HL-60 (cell line): Measurements from ENCODE around the gene NKAIN2.

Experiments used
- DNase-seq, 2 experiments: peaks; one replicate each; pipeline ENCODE4 v3.0.0-alpha.2; 2010 to 2020; ENCODE audit warnings: low read depth in 1 of 2, low spot score in 1 of 2
- H3K27ac ChIP-seq: fragments of 250-450 bp; sonication (Bioruptor Pico); replicated peaks from 2 replicates; pipeline ENCODE4 v1.5.1; 2020; ENCODE audit warnings: mild to moderate bottlenecking, moderate library complexity
- H3K27me3 ChIP-seq: fragments of 250-450 bp; sonication (Bioruptor Pico); 2 replicates; pipeline ENCODE4 v1.5.1; 2021; ENCODE audit warnings: mild to moderate bottlenecking, moderate library complexity; ENCODE audit not compliant: insufficient read depth, poor library complexity, severe bottlenecking
- H3K4me3 ChIP-seq: replicated peaks from 2 replicates; pipeline ENCODE4 v1.5.1; 2011; ENCODE audit warnings: mild to moderate bottlenecking, control low read depth, low read length; ENCODE audit not compliant: insufficient read depth
- CTCF ChIP-seq: IDR thresholded peaks from one replicate; pipeline ENCODE4 v1.5.1; 2011; ENCODE audit warnings: low read length, control low read depth, inconsistent platforms; ENCODE audit not compliant: insufficient read depth
- GABPA ChIP-seq: IDR thresholded peaks from 2 replicates; pipeline ENCODE4 v1.6.1; 2012; ENCODE audit warnings: low read depth
- POLR2AphosphoS5 ChIP-seq: IDR thresholded peaks from 2 replicates; pipeline ENCODE4 v1.6.1; 2012; ENCODE audit warnings: low read depth
- REST ChIP-seq: IDR thresholded peaks from 2 replicates; pipeline ENCODE4 v1.6.1; 2012; ENCODE audit warnings: low read depth; ENCODE audit not compliant: insufficient replicate concordance
- SPI1 ChIP-seq: IDR thresholded peaks from 2 replicates; pipeline ENCODE4 v1.6.1; 2012; ENCODE audit warnings: low read depth, mild to moderate bottlenecking, borderline replicate concordance

The NKAIN2 gene

GRCh38 chr6:124119596-124119995 lies 315.9 kb downstream of the NKAIN2 start:
- Histone ChIP-seq H3K27ac (no peak overlapping the region), H3K27me3 (no peaks in the 10 kb centered on the region), H3K4me3 (no peak overlapping the region)
- no peak for DNase-seq
- no peak for TF ChIP-seq SPI1
- TF ChIP-seq CTCF: no peak
- TF ChIP-seq REST: no peak
- TF ChIP-seq POLR2AphosphoS5: no peak
- no peak for TF ChIP-seq GABPA

- no peak overlapping the region for H3K27ac ChIP-seq
- no peak for DNase-seq
- H3K27me3 ChIP-seq: no peaks in the 10 kb centered on the region
- TF ChIP-seq CTCF (no peak), REST (no peak), POLR2AphosphoS5 (no peak), SPI1 (no peak), GABPA (no peak)
- no peak overlapping the region for H3K4me3 ChIP-seq
Observed at GRCh38 chr6:124123617-124124209, 320.0 kb downstream of the NKAIN2 start.

GRCh38 chr6:124131259-124131658 lies 327.6 kb downstream of the NKAIN2 start:
- H3K27me3 ChIP-seq: no peaks in the 10 kb centered on the region
- TF ChIP-seq REST (no peak), SPI1 (no peak), GABPA (no peak), POLR2AphosphoS5 (no peak), CTCF (no peak)
- no peak overlapping the region for H3K27ac ChIP-seq
- no peak overlapping the region for H3K4me3 ChIP-seq
- no peak for DNase-seq
